Measurements from ENCODE around the gene PREX1. TPM values are rescaled to one million over a fixed set of nuclear protein-coding genes. Genes with fewer than 3 reads are reported as not detected.

PREX1 gene
- total and polyA plus RNA-seq, 8 donors = 5.2 to 25.2 (median 16.6) TPM

GRCh38 chr20:48855046-48855445 lies 27.2 kb upstream of the PREX1 start:
- TF ChIP-seq CTCF (IDR thresholded peaks at IDR 0.05) = no peak
- TF ChIP-seq EP300 (IDR thresholded peaks at IDR 0.05) = no peak
- no peak for TF ChIP-seq POLR2AphosphoS5 (IDR thresholded peaks at IDR 0.05)
- TF ChIP-seq POLR2A (IDR thresholded peaks at IDR 0.05) = no peak
- no peaks in the 10 kb centered on the region for H3K36me3 ChIP-seq
- H3K27ac ChIP-seq = no peak overlapping the region
- intact Hi-C loops (cut with DNase I; ENCODE audit: low total_unique reads) = no loop called here
- WGBS, 5 donors = 83 to 96% (median 88%) methylated on average over 4 of the region's 4 CpGs
- no peak overlapping the region for H3K4me3 ChIP-seq
- peaks cover 0 to 3% (median 0%) of the 10 kb centered on the region in 4 donors for H3K4me1 ChIP-seq
- no peak for DNase-seq
- H3K27me3 ChIP-seq = peaks cover 0 to 3% (median 0%) of the 10 kb centered on the region in 3 donors
- no peaks in the 10 kb centered on the region for H3K9me3 ChIP-seq

GRCh38 chr20:48852609-48853008 lies 24.8 kb upstream of the PREX1 start:
- H3K4me3 ChIP-seq = no peak overlapping the region
- H3K9me3 ChIP-seq = no peaks in the 10 kb centered on the region
- intact Hi-C loops (cut with DNase I; ENCODE audit: low total_unique reads) = no loop called here
- H3K36me3 ChIP-seq = no peaks in the 10 kb centered on the region
- H3K27me3 ChIP-seq = no peaks in the 10 kb centered on the region
- H3K4me1 ChIP-seq = peaks cover 0 to under 1% (median 0%) of the 10 kb centered on the region in 4 donors
- no peak for DNase-seq
- TF ChIP-seq POLR2AphosphoS5 (IDR thresholded peaks at IDR 0.05) = no peak
- TF ChIP-seq POLR2A (IDR thresholded peaks at IDR 0.05) = no peak
- TF ChIP-seq EP300 (IDR thresholded peaks at IDR 0.05) = no peak
- no peak for TF ChIP-seq CTCF (IDR thresholded peaks at IDR 0.05)
- no peak overlapping the region for H3K27ac ChIP-seq

GRCh38 chr20:48851579-48851978 lies 23.8 kb upstream of the PREX1 start:
- no peak overlapping the region for H3K4me3 ChIP-seq
- no peak for DNase-seq
- H3K9me3 ChIP-seq = no peaks in the 10 kb centered on the region
- WGBS, 5 donors = 78 to 86% (median 82%) methylated on average over 6 of the region's 6 CpGs
- intact Hi-C loops (cut with DNase I; ENCODE audit: low total_unique reads) = no loop called here
- H3K4me1 ChIP-seq = peaks cover 0 to 5% (median 4%) of the 10 kb centered on the region in 4 donors
- no peak overlapping the region for H3K27ac ChIP-seq
- no peaks in the 10 kb centered on the region for H3K36me3 ChIP-seq
- H3K27me3 ChIP-seq = no peaks in the 10 kb centered on the region
- TF ChIP-seq POLR2A (IDR thresholded peaks at IDR 0.05) = no peak
- TF ChIP-seq CTCF (IDR thresholded peaks at IDR 0.05) = no peak
- no peak for TF ChIP-seq POLR2AphosphoS5 (IDR thresholded peaks at IDR 0.05)
- TF ChIP-seq EP300 (IDR thresholded peaks at IDR 0.05) = no peak

GRCh38 chr20:48850977-48851299 lies 23.1 kb upstream of the PREX1 start:
- Histone ChIP-seq H3K36me3 (no peaks in the 10 kb centered on the region), H3K4me3 (no peak overlapping the region), H3K27me3 (no peaks in the 10 kb centered on the region), H3K4me1 (peaks cover 0 to 8% (median 7%) of the 10 kb centered on the region in 4 donors), H3K9me3 (no peaks in the 10 kb centered on the region), H3K27ac (no peak overlapping the region)
- TF ChIP-seq POLR2AphosphoS5 (IDR thresholded peaks at IDR 0.05) (no peak), POLR2A (IDR thresholded peaks at IDR 0.05) (no peak), CTCF (IDR thresholded peaks at IDR 0.05) (no peak), EP300 (IDR thresholded peaks at IDR 0.05) (no peak)
- 79 to 86% (median 84%) methylated on average over 6 of the region's 6 CpGs for WGBS, 5 donors
- intact Hi-C loops (cut with DNase I; ENCODE audit: low total_unique reads) = no loop called here
- no peak for DNase-seq
